Glomerular visceral epithelial cell (primary cell): ENCODE data around the gene HERPUD2.
"Not testable (repeated sequence)": the region's sequence is repeated elsewhere in the genome, so short reads cannot be mapped to it uniquely, and the experiment has no call there.

Experiments
- DNase-seq: peaks from one replicate; pipeline ENCODE4 v3.0.0-alpha.2; 2016; ENCODE audit errors: extremely low spot score

HERPUD2 gene

DNA sequence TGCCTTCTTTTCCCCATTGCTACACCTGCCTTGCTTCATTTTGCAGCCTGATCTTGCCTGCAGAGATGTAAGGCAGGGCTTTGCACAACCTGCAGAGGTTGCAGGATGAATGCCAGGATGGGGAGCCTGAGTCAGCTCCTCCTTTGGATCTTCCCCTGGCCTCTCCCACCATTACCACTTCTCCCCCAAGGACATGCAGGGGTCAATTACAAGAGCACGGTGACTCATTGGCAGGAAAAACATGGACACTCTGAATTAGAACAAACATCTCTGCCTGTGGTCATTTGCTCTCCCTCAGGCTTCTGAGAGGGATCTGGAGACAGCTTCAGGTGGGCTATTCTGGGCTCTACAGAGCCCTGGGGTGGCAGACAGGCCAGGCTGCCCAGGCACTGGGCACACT lies 89.2 kb downstream of the HERPUD2 start:
- DNase-seq = peak; percentile 31

DNA sequence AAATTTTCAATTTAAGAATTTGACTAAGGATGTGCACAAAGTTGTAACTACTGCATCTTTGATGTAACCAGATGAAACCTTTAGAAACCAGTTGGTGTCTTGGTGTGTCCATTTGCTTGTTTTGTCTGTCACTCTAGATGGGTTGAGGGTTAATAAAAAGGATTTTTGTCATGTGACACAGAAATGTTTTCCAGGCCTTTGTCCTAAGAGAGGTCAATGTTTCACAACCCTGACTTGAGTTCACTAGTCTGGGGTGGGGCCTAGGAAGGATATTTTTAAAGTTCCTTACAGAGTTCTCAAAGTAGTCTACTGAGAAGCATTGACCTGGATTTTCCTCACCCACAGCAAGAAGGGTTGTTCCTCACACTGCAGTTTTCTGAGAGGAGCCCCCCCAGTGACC lies 90.3 kb downstream of the HERPUD2 start:
- no peak for DNase-seq

DNA sequence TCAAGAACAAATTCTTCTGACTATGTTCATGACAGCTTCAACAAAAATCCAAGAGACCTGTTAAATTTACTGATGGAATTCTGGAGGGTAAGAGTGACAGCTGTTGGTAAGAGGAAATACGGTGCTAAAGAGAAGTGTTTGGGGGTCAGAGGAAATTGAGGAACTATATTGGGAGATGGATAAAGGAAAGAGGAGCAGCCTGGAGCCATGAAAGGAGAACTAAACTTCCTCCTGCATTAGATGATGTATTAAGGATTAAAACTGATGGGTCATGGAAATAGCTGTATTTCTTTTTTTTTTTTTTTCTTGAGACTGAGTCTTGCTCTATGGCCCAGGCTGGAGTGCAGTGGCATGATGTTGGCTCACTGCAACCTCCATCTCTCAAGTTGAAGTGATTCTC lies 95.3 kb downstream of the HERPUD2 start:
- DNase-seq = no peak

DNA sequence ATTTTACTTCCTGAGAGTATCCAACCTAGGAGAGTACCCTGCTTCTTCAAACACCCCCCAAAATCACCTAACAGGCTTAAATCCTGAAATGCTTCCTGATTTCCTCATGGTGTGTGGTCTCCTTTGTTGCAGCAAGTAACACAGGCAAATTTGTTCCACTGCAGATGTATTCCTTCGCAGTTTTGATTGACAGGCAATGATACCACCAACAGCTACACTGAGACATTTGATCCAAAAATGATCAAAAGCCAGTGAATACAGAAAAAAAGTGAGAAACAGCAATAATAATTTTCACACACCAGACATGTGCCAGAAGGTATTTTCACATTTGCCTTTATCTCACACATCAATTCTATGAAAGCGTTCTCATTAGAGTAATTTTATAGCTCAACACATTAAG lies 95.9 kb downstream of the HERPUD2 start:
- no peak for DNase-seq

DNA sequence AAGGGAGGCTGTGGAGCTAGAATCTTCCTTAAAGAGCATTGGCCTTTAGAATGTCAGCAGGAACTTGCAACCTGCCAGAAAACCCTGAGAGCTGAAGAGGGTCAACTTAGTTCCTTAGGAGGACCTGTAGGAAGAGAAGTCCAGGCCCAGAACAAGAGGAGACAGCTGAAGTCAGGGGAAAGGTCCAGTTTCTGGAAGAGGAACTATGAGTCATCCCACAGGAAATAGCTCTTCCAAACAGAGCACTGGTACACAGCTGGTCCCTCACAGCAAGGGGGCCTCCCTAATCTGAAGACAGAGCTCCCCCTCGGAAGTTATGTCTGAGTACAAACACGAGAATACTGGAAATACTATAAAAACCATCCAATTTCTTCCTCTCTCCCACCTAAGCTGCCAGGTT lies 98.9 kb downstream of the HERPUD2 start:
- no peak for DNase-seq

DNA sequence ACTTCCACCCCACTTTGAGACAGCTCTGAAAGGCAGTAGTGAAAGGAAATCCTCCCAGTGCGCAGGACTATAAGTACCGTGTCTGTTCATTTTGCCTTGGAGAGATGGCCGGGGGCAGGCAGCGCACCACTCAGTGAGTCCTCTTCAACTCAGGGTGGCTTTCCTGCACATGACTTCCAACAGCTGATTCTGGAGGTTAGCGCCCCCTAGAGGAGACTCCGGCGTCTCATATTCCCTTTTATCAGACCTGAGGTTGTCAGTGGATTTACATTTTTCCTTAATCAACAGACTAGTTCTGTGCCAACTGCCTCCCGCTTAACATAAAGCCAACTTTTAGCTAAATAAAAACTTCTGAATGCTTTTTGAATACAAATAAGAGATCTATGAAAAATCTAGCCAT lies 101.0 kb downstream of the HERPUD2 start:
- no peak for DNase-seq

DNA sequence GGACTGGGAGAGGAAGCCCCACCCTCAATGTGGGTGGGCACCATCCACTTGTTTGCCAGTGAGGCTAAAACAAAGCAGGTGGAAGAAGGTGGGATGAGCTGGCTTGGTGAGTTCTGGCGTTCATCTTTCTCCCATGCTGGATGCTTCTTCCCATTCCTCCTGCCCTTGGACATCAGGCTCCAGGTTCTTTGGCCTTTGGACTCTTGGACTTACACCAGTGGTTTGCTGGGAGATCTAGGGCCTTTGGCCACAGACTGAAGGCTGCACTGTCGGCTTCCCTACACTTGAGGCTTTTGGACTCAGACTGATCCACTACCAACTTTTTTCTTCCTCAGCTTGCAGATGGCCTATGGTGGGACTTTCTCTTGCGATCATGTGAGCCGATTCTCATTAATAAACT lies 106.3 kb downstream of the HERPUD2 start:
- DNase-seq = no peak

DNA sequence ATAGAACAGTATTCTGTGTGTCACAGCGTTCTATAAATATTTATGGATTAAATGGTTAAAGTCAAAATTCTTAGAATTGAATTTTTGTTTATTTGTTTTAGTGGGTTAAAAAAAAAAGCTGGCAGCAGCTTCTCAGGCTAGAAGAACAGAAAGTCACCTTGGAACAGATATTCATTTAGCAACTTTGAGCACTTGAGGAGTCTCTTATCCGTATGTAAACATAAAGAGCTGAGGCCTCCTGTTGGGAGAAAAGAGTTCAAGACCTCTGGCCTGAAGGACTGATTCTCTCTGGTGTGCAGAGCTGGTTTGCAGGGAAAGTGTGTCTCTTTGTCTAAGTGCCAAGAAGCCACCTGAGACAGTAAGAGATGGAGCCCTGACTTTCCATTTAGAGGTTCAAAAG lies 109.9 kb downstream of the HERPUD2 start:
- no peak for DNase-seq

DNA sequence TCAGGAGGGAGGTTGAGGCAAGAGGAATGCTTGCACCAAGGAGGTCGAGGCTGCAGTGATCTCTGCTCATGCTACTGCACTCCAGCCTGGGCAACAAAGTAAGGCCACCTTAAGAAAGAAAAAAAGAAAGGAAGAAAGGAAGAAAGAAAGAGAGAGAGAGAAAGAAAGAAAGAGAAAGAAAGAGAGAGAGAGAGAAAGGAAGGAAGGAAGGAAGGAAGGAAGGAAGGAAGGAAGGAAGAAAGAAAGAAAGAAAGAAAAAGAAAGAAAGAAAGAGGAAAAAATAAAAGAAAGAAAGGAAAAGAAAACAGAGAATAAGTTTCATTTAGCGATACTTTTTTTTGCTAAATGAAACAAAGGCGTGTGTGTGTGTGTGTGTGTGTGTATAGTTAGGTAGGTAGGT lies 110.4 kb downstream of the HERPUD2 start:
- not testable (repeated sequence) for DNase-seq
